ENCODE results near the gene RIPOR2.

- TF ChIP-seq CTCF (IDR thresholded peaks at IDR 0.05) (no peak), POLR2AphosphoS5 (IDR thresholded peaks at IDR 0.05) (no peak)
Measured at GRCh38 chr6:24925661-24926060, 10.1 kb downstream of the RIPOR2 start.

Data from transverse colon (tissue), 4 donors.